ENCODE measurements around the gene GMIP. TPM values are rescaled to one million over a fixed set of nuclear protein-coding genes. Genes with fewer than 3 reads are reported as not detected.

Gene GMIP
- total RNA-seq, 2 experiments from 2014 or later = 57.3 to 59.9 TPM

GRCh38 chr19:19619181-19619848, 24.1 kb downstream of the GMIP start:
- TF ChIP-seq CTCF (IDR thresholded peaks at IDR 0.05) = no peak
- no peaks in the 10 kb centered on the region for H3K27me3 Mint-ChIP-seq
- peaks cover 35% of the 10 kb centered on the region for H3K4me1 Mint-ChIP-seq (ENCODE audit: low read depth)
- no peak for DNase-seq
- H3K36me3 Mint-ChIP-seq (ENCODE audit: low read depth) = peaks cover 11% of the 10 kb centered on the region
- peak overlapping the region; percentile 72 for H3K27ac Mint-ChIP-seq
- ChIA-PET CTCF (interaction anchor here (0.9 to 1.4 kb wide), 4 partner anchors 65 to 88 kb away, joined by 3 to 4 read pairs (median 3); no protein-coding TSS in a partner anchor), POLR2A (interaction anchor here (0.7 to 1.8 kb wide), 6 partner anchors 8 to 17 kb away, joined by 3 to 5 read pairs (median 4); partner anchors contain the start of gene LPAR2)
- H3K4me3 Mint-ChIP-seq = peak overlapping the region; percentile 80
- intact Hi-C loops (cut with micrococcal nuclease) = no loop called here
- no peaks in the 10 kb centered on the region for H3K9me3 Mint-ChIP-seq
- ATAC-seq = no peak

GRCh38 chr19:19618219-19619051, 25.0 kb downstream of the GMIP start, which contains the start of gene PBX4:
TSS of gene PBX4 (minus strand) at chr19:19618687. CDS start at chr19:19618629, 58 bp downstream.
- Mint-ChIP-seq H3K36me3 (ENCODE audit: low read depth) (peaks cover 5% of the 10 kb centered on the region), H3K27ac (peak within 1 kb of the TSS; percentile 72), H3K27me3 (no peaks in the 10 kb centered on the region), H3K4me3 (peak within 1 kb of the TSS; percentile 80), H3K9me3 (no peaks in the 10 kb centered on the region), H3K4me1 (ENCODE audit: low read depth) (peaks cover 40% of the 10 kb centered on the region)
- intact Hi-C loops (cut with micrococcal nuclease) = no loop called here
- POLR2A ChIA-PET = interaction anchor here (0.6 to 2.0 kb wide), 6 partner anchors 9 to 44 kb away, joined by 3 to 6 read pairs (median 4); no protein-coding TSS in a partner anchor
- DNase-seq (peak; percentile 100), ATAC-seq (peak; percentile 96)
- CTCF ChIA-PET = interaction anchor here (0.6 to 1.4 kb wide), 5 partner anchors 14 to 87 kb away, joined by 3 to 4 read pairs (median 3); no protein-coding TSS in a partner anchor
- no peak for TF ChIP-seq CTCF (IDR thresholded peaks at IDR 0.05)

- Mint-ChIP-seq H3K4me3 (peak overlapping the region; percentile 26), H3K9me3 (no peaks in the 10 kb centered on the region), H3K4me1 (ENCODE audit: low read depth) (peaks cover 49% of the 10 kb centered on the region), H3K27ac (peak overlapping the region; percentile 84), H3K27me3 (no peaks in the 10 kb centered on the region), H3K36me3 (ENCODE audit: low read depth) (peaks cover 2% of the 10 kb centered on the region)
- POLR2A ChIA-PET = interaction anchor here (1.5 to 2.6 kb wide), 3 partner anchors 11 to 83 kb away, joined by 3 to 6 read pairs (median 3); no protein-coding TSS in a partner anchor
- CTCF ChIA-PET = interaction anchor here (1.3 kb wide), 1 partner anchor 83 kb away, joined by 4 read pairs; no protein-coding TSS in a partner anchor
- ATAC-seq (peak; percentile 53), DNase-seq (peak; percentile 73)
- intact Hi-C loops (cut with micrococcal nuclease) = no loop called here
- TF ChIP-seq CTCF (IDR thresholded peaks at IDR 0.05) = no peak
Measured at GRCh38 chr19:19615086-19615485, 28.4 kb downstream of the GMIP start.

GRCh38 chr19:19613506-19613905, 30.0 kb downstream of the GMIP start:
- Mint-ChIP-seq H3K4me1 (ENCODE audit: low read depth) (peaks cover 50% of the 10 kb centered on the region), H3K36me3 (ENCODE audit: low read depth) (peaks cover 8% of the 10 kb centered on the region), H3K27me3 (no peaks in the 10 kb centered on the region), H3K9me3 (no peaks in the 10 kb centered on the region), H3K4me3 (no peak overlapping the region), H3K27ac (no peak overlapping the region)
- TF ChIP-seq CTCF (IDR thresholded peaks at IDR 0.05) = no peak
- ATAC-seq = no peak
- no peak for DNase-seq
- CTCF ChIA-PET = interaction anchor here (1.5 to 2.7 kb wide), 2 partner anchors 20 to 82 kb away, joined by 5 to 10 read pairs; no protein-coding TSS in a partner anchor
- intact Hi-C loops (cut with micrococcal nuclease) = no loop called here
- POLR2A ChIA-PET = interaction anchor here (0.8 to 1.9 kb wide), 3 partner anchors 10 to 81 kb away, joined by 3 to 7 read pairs (median 3); no protein-coding TSS in a partner anchor
